ENCODE data around the gene PKMYT1. TPM values are rescaled to one million over a fixed set of nuclear protein-coding genes. Genes with fewer than 3 reads are reported as not detected.

PKMYT1 gene
- total RNA-seq, 6 experiments from 2014 or later, result 21.1 to 40.8 (median 36.7) TPM

DNA sequence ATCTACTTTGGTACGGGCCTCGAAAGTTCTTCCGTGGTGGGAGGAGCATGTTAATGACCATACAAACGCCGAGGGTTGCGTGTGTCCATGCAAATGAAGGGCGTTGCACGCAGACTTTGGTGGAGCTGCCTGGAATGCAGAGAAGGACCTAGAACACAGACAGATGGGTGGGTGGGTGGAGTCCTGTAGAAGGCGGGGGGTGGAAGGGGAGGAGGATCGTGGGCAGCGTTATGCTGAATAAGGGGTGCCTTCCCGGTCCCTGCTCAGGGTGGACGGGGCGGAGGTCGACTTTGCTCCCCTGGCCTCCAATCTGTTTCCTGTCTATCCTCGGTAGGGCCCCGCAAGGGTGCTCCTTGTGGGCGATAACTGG, 11.9 kb downstream of the PKMYT1 start:
- Mint-ChIP-seq H3K4me3 (peak overlapping the region; percentile 62; the same call in 1 of the 2 replicates), H3K9me3 (0 out of 2 replicates have a peak, but pooled peaks cover 6% of the 10 kb centered on the region), H3K27ac (no peak overlapping the region), H3K27me3 (ENCODE audit: insufficient read depth) (peaks cover 23% of the 10 kb centered on the region), H3K36me3 (ENCODE audit: low read depth) (no peaks in the 10 kb centered on the region), H3K4me1 (ENCODE audit: low read depth) (peaks cover 8% of the 10 kb centered on the region; the same call in 1 of the 2 replicates)
- TF ChIP-seq, protein P1, sequence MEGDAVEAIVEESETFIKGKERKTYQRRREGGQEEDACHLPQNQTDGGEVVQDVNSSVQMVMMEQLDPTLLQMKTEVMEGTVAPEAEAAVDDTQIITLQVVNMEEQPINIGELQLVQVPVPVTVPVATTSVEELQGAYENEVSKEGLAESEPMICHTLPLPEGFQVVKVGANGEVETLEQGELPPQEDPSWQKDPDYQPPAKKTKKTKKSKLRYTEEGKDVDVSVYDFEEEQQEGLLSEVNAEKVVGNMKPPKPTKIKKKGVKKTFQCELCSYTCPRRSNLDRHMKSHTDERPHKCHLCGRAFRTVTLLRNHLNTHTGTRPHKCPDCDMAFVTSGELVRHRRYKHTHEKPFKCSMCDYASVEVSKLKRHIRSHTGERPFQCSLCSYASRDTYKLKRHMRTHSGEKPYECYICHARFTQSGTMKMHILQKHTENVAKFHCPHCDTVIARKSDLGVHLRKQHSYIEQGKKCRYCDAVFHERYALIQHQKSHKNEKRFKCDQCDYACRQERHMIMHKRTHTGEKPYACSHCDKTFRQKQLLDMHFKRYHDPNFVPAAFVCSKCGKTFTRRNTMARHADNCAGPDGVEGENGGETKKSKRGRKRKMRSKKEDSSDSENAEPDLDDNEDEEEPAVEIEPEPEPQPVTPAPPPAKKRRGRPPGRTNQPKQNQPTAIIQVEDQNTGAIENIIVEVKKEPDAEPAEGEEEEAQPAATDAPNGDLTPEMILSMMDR (IDR thresholded peaks at IDR 0.05), result no peak
- no peak for DNase-seq

DNA sequence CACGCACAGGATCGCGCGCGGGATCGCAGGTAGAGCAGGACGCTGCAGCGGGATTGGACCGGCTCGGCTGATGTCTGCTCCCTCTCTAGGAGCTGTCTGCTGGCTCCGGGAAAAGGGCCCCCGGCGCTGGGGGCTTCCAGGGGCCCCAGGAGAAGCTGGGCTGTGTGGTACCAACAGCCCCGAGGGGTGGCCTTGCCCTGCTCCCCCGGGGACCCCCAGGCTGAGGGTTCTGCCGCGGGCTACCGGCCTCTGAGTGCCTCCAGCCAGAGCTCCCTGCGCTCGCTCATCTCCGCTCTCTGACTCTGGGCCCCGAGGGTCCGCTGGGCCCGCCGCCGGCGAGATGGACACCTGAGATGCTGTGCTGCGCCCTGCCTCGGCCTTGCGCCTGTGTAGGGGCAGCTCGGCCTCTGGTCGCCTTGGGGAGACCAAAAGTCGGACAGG, 12.5 kb downstream of the PKMYT1 start:
- Mint-ChIP-seq H3K4me3 (no peak overlapping the region), H3K4me1 (ENCODE audit: low read depth) (peaks cover 8% of the 10 kb centered on the region; the same call in 1 of the 2 replicates), H3K36me3 (ENCODE audit: low read depth) (no peaks in the 10 kb centered on the region), H3K27me3 (ENCODE audit: insufficient read depth) (peaks cover 23% of the 10 kb centered on the region), H3K27ac (no peak overlapping the region), H3K9me3 (0 out of 2 replicates have a peak, but pooled peaks cover 6% of the 10 kb centered on the region)
- TF ChIP-seq, protein P1 (IDR thresholded peaks at IDR 0.05), result no peak
- DNase-seq, result no peak

DNA sequence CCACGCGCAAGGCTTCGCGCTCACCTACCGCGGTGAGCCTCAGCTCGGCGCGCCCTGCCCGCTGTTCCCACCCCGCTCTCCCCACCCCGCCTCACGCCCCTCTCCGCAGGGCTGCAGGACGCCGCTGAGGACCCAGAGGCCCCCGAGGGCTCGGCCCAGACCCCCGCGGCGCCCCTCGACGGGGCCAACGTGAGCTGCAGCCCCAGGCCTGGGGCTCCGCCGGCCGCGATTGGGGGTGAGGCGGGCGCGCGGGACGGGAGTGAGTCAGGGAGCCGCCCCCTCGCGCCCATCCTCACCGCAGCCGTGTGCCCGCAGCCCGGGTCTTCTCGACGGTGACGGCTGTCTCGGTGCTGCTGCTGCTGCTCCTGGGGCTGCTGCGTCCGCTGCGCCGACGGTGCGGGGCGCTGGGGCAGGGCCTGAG, 13.0 kb downstream of the PKMYT1 start:
- no peaks in the 10 kb centered on the region for H3K36me3 Mint-ChIP-seq (ENCODE audit: low read depth)
- TF ChIP-seq, protein P1 (IDR thresholded peaks at IDR 0.05), result no peak
- peaks cover 24% of the 10 kb centered on the region for H3K27me3 Mint-ChIP-seq (ENCODE audit: insufficient read depth)

DNA sequence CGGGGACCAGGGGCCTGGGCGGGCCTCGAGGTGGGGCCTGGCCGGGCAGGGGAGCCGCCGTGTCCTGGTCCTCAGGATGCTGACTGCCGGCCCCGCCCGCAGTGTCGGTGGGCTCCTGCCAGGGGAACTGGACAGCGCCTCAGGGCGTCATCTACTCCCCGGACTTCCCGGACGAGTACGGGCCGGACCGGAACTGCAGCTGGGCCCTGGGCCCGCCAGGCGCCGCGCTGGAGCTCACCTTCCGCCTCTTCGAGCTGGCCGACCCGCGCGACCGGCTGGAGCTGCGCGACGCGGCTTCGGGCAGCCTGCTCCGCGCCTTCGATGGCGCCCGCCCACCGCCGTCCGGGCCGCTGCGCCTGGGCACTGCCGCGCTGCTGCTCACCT, 13.4 kb downstream of the PKMYT1 start:
- Mint-ChIP-seq H3K27me3 (ENCODE audit: insufficient read depth) (peaks cover 24% of the 10 kb centered on the region), H3K4me3 (no peak overlapping the region), H3K27ac (no peak overlapping the region), H3K36me3 (ENCODE audit: low read depth) (no peaks in the 10 kb centered on the region), H3K4me1 (ENCODE audit: low read depth) (peaks cover 8% of the 10 kb centered on the region; the same call in 1 of the 2 replicates), H3K9me3 (0 out of 2 replicates have a peak, but pooled peaks cover 6% of the 10 kb centered on the region)
- TF ChIP-seq, protein P1 (IDR thresholded peaks at IDR 0.05), result no peak
- DNase-seq, result no peak

More for the DNA sequence above, 13.0 kb downstream of the PKMYT1 start:
- H3K27ac Mint-ChIP-seq, result no peak overlapping the region
- peaks cover 8% of the 10 kb centered on the region; the same call in 1 of the 2 replicates for H3K4me1 Mint-ChIP-seq (ENCODE audit: low read depth)
- H3K9me3 Mint-ChIP-seq, result 0 out of 2 replicates have a peak, but pooled peaks cover 6% of the 10 kb centered on the region
- no peak overlapping the region for H3K4me3 Mint-ChIP-seq
- no peak for DNase-seq

DNA sequence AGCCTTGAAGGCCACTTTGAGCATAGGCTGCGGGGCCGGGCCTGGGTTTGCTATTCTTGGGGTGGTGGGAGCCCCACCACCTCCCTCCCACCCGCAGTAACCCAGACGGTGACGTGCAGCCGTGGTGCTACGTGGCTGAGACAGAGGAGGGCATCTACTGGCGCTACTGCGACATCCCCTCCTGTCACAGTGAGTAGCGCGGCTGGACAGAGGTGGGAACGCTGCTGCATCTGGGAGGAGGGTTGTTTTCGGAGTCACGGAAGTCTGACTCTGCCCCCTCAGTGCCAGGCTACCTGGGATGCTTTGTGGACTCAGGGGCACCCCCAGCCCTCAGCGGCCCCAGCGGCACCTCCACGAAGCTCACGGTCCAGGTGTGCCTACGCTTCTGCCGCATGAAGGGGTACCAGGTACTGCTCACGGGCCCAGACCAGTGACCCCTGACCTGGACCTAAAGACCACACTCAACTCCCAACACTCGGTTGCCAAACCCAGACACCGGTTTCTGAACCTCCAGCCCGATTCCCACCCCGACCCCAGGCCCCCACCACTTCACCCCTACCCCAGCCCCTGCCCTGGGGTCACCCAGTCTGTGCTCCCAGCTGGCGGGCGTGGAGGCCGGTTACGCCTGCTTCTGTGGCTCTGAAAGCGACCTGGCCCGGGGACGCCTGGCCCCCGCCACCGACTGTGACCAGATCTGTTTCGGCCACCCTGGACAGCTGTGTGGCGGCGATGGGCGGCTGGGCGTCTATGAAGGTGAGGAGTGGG, 14.0 kb downstream of the PKMYT1 start:
- H3K27ac Mint-ChIP-seq, result no peak overlapping the region
- H3K36me3 Mint-ChIP-seq (ENCODE audit: low read depth), result no peaks in the 10 kb centered on the region
- H3K4me1 Mint-ChIP-seq (ENCODE audit: low read depth), result peaks cover 8% of the 10 kb centered on the region; the same call in 1 of the 2 replicates
- no peak overlapping the region for H3K4me3 Mint-ChIP-seq
- TF ChIP-seq, protein P1 (IDR thresholded peaks at IDR 0.05), result no peak
- H3K27me3 Mint-ChIP-seq (ENCODE audit: insufficient read depth), result peaks cover 24% of the 10 kb centered on the region
- H3K9me3 Mint-ChIP-seq, result 0 out of 2 replicates have a peak, but pooled peaks cover 6% of the 10 kb centered on the region
- DNase-seq, result no peak

All from HFFc6 (cell line).